Activated CD8-positive, alpha-beta memory T cell treated with anti-CD3 and anti-CD28 coated beads, Interleukin-2, amount 50 U/mL, for 48 hours (primary cell): ENCODE results near the gene GAS5.

ENCODE experiments used
- DNase-seq: peaks from one replicate; pipeline ENCODE4 v3.0.0-alpha.2; 2020

Gene GAS5

DNA sequence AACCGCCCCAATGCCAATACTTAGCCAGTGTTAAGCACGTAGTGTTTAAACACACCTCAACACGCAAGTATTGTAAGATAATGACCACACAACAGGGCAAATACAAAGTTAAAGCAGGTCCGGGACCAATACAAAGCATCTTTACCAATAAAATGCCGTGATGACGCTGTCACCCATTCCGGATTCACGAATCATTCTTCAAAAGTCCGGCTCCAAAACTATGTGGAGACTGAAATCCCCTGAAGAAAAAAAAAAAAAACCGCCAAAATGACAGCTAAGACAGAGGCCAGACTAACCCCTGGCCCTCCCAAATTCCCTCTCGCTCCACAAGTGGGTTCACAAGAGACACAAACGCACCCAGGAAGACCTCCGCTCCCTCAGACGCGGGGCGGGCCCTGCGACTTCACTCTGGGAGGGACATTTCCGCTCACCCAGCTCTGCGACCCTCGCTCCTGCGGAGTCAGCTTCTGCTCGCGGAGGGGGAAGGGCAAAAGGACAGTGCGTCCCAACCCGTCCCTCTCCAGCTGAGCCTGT is 43.9 kb downstream of the GAS5 start:
- no peak for DNase-seq

DNA sequence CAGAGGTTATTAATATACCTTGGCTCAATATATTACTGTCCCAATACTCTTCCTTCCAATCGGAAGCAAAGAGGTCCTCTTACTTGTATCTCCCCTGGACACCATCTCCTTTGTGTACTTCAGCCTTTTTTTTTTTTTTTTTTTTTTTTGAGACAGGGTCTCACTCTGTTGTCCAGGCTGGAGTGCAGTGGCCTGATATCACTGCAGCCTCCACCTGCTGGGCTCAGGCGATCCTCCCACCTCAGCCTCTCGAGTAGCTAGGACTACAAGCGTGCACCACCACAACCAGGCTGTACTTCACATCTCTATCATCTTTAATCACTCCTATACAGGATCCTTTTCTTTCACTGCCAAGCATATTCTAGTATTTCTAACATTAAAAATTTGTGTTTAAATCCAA is 46.1 kb downstream of the GAS5 start:
- DNase-seq = no peak

DNA sequence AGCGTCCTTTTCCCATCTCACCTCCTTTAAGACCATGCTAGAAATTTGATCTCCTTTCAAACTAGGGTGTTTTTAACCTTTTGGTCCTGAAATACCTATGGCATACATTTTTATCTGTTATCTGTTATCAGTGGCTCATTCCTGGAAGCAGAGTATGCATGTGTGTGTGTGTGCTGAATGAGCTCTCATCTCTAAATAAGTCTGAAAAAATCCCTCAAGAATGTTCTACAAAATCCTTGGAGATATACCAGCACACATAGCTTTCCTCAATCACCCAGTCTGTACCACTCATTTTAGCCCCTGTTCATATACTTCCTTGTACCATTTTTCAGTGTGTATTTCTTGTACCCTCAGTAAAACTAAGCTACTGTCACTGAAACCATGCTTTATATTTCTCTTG is 49.3 kb downstream of the GAS5 start:
- no peak for DNase-seq
